Testis (tissue), 2 donors: ENCODE data around the gene SLC16A2.

Experiments
- CTCF ChIP-seq, 3 experiments: fragments of 450-650 bp in 2 of 3; fragments of 200-600 bp in 1 of 3; sonication (generic) in 1 of 3; IDR thresholded peaks; one replicate each; pipeline ENCODE4 v1.5.1; 2016 to 2019; ENCODE audit warnings: antibody characterized with exemption in 3 of 3, mild to moderate bottlenecking in 2 of 3, moderate library complexity in 1 of 3
- POLR2A ChIP-seq: fragments of 450-650 bp; IDR thresholded peaks from one replicate; pipeline ENCODE4 v1.6.1; 2017; ENCODE audit warnings: antibody characterized with exemption, mild to moderate bottlenecking, moderate library complexity

- TF ChIP-seq CTCF (IDR thresholded peaks at IDR 0.05) (no peak), POLR2A (no peak)
Measured at GRCh38 chrX:74515356-74515755, 94.1 kb downstream of the SLC16A2 start.
